Fibroblast of skin of scalp (primary cell): Measurements from ENCODE around the gene ADRB2.
"Not testable (repeated sequence)": the region's sequence is repeated elsewhere in the genome, so short reads cannot be mapped to it uniquely, and the experiment has no call there.

Source experiments
- DNase-seq: peaks from one replicate; pipeline ENCODE4 v3.0.0-alpha.2; 2013

ADRB2 gene

DNA sequence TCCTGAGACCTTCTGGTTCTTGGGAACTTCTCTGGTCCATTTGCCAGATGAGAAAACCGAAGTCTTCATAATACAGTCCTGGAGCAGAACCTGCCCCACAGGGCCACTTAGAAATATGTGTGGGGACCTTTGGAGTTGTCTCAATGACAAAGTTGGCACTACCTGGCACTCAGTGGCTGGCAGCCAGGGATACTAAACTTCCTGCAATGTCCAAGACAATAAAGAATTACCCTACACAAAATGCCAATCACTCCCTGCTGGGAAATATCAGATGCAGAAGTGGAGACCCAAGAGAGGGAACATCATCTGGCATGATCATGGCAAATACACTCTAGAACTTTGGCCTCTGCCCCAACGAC is 29.6 kb downstream of the ADRB2 start:
- no peak for DNase-seq

DNA sequence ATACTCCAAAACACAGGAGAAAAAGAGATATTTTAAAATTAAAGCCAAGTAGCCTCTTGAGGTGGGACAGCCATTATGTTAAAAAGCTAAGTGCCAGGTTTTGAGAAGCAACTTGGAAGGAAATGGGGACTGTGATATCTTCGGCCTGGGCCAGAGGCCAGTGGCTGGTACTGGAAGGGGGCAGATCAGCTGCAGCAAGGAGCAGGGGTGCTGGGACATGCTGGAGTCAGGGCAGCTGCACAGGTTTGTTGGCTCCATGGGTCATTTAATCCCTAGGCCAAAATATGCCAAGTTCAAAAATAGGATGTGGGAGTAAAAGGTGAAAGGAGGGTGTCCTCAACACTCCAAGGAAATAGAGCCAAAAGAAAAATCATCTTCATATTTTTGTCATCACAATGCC is 30.0 kb downstream of the ADRB2 start:
- DNase-seq: no peak

DNA sequence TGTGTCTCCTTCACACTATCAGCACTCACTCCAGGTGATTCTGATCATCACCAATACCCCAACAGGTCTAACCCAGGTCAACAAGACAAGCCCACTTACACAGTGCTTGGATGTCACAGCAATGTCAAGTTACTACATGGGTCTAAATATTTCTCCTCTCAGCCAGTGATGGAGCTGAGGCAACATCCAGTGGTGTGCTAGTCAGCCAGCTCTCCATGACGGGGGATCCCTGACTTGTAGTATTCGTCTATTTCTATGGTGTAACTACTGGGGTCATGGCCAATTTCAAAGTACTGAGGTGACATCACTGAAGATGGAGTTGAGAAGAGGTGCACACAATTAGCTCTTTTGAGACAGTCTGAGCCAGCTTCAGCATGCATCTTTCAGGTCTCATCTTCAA is 31.1 kb downstream of the ADRB2 start:
- DNase-seq: no peak

DNA sequence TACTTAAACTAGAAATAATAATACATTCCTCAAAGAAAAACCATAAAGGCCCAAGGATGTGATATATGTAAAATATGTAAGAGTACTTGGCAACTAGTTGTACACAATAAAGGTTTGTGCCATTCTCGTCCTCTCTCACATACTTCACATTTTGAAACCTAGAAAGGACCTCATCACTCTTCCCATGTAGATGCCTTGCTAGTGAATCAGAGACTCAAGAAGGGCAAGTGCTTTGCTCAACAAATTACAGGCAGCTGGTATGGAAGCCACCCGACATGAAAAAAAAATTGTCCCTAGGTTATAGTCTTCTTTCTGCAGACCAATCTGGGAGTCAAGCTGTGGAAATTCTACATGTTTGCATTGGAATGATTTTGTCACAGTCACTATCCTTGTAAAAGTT is 31.7 kb downstream of the ADRB2 start:
- DNase-seq: peak; percentile 89

DNA sequence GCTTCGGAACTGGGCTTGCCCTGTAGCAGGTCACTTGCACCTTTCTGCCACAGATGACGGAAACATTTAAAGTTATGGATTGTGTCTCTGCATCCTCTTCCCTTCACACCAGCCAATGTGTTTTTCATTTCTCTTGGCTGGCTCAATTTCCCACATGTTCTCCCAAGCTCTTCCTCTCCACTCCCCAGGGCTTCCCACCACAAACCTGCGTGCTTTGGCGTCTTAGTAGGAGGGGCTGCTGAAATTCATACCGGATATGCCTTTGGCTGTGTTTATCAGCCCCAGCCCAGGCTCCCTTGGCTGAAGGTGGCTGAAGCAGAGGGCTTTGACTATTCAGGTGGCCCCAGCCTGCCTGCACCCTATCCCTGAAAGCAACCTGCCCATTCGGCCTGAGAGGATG is 32.1 kb downstream of the ADRB2 start:
- DNase-seq: peak; percentile 81

DNA sequence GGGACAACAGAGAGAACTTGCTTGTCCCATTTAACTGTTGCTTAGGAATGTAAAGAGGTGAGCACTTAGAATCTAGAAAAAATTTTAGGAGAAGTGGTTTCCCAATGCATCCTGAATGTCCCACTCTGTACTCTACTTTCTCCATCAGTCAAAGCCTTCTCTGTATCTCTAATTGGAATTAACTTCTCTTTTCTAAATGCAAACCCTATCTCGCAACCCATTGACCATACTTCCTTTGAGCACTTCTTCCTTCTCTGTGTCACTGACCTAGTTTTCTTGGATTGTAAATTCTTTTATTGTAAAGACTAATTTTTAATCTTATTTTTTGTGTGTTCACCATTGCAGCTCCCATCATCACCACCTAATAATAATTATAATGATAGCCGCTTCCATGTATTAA is 33.3 kb downstream of the ADRB2 start:
- no peak for DNase-seq

DNA sequence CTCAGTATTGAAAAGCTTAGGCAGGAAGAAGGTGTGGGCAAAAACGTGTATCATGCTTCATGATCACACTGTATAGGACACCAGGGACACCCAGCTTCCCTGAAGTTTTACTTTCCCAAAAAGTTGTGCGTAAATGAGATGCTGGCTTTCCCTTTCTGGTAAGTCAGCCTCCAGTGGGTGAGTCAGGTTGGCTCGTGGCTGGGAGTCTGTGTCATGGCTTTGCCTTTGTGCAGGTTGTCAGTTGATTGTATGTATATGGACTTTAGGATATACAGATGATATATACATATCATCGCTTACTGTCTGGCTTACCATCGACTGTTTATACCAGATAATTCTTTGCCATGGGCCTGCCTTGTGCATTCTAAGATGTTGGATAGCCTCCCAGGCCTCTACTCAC is 34.2 kb downstream of the ADRB2 start:
- DNase-seq: no peak

DNA sequence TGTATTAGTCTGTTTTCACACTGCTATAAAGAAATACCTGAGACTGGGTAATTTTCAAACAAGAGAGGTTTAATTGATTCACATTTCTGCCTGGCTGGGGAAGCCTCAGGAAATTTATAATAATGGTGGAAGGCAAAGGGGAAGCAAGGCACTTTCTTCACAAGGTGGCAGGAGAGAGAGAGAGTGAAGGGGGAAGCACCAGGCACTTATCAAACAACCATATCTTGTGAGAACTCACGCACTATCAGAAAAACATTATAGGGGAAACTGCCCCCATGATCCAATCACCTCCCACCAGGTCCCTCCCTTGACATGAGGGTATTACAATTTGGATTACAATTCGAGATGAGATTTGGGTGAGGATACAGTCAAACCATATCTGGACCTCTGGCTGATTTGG is 34.7 kb downstream of the ADRB2 start:
- DNase-seq: no peak

DNA sequence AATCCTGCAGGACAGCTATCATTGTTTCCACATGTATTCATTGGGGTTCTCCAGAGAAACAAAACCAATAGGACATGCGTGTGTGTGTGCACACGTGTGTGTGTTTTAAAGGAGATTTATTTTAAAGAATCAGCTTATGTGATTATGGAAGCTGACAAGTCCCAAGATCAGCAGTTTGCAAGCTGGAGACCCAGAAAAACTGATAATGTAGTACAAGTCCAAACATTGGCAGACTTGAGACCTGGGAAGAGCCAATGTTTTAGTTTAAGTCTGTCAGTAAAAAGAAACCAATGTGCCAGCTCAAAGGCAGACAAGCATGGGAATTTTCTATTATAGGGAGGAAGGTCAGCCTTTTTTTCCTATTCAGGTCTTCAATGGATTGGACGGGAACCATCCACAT is 35.3 kb downstream of the ADRB2 start:
- no peak for DNase-seq

DNA sequence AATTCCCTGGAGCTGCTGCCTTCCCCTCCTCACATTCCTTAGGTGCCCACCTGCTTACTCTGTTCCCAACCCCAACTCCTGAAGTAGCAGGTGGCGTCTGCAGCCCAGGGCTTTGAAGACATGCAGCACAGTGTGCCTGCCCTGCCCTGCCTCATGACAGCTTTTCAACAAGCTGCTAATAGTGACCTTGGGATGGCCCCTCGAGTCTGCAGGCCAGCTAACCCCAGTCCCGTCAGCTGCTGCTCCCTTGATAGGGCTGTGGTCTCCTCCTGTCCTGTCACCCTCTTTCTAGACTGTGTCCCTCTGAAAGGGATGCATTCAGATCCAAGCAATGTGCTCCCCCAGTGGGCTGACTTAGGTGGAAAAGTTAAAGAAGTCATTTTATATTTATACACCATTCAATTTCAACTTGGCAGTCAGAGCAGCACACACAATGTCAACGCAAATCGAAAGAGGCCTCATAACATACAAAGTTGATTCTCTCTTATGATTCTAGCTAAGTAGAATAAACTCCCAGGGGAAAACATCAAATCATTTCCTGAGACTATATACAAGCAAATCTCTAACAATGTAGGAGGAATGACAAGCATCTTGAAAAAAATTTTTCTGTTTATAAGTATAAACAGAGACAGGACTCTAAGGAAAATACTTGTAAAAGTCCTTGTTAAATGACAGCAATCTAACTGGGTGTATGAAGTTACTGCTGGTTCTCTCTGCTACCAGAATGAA is 37.9 kb downstream of the ADRB2 start:
- peak; percentile 78 for DNase-seq

DNA sequence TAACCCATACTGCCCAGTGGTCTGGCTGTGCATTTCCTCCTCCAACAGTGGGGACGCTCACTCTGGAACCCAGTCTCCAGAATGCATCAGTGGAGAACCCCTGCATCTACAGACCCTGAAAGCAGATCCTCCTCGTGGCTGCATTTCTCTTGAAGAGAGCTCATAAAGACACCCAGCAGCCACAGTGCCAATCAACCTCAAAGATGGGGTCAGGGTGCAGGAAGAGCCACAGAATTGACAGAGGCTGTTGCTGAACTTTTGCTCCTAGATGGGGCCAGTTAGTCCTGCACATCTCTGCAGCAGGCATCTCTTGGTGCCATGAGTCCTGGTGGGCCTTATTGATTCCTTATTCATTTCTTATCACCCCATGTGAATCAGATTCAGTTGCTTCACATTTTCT is 39.6 kb downstream of the ADRB2 start:
- no peak for DNase-seq

DNA sequence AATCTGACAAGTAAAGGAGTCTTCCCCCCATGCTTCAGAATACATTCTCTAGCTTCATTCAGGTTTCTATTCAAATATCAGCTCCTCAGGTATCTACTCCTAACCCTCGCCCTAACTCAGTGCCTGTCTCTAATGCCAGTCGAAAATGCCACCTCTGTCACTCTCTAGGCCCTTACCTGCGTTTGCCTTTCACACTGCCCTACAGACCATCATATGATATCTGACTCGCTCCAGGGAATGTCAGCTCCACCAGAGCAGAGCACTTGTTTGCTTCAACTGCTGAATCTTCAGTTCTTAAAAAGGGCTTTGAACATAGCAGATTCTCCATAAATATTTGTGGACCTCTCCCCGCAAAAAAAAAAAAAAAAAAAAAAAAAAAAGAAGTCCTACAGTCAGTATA is 46.7 kb downstream of the ADRB2 start:
- no peak for DNase-seq

DNA sequence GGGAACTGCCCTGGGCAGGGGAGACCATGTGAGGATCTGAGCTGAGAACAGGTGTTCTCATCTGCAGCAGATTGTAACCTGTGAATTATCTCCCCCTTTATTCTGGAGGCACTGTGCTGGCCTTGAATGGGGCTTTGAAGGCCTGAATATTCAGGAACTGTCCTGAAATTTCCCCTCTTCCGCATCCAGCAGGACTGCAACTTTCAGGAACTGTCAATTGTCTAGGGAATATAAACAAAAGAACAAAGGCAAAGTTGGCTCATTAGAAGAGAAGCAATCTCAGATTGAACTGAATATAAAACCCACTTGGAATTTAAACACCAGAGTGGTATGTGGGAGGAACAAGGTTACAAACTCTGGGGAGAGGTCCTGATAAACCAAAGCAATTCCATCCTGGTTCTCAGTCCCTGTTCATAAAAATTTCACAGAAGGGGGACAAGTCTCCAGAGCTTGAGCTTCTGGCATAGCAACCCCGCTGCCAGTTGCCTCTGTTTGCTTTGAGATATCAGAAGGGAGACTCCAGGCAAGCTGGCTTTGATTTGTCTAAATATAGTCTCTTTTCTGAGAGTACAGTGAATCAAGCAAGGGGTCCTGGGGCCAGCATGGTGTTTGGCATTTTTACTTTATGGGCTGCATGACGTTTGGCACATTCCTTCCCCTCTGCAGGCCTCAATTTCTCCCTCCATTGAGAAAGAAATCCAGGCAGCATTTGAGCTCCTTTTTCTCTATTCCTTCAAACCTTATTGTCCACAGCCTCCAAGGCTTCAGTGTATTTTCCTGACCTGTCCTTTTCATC is 47.5 kb downstream of the ADRB2 start:
- DNase-seq: peak; percentile 13

DNA sequence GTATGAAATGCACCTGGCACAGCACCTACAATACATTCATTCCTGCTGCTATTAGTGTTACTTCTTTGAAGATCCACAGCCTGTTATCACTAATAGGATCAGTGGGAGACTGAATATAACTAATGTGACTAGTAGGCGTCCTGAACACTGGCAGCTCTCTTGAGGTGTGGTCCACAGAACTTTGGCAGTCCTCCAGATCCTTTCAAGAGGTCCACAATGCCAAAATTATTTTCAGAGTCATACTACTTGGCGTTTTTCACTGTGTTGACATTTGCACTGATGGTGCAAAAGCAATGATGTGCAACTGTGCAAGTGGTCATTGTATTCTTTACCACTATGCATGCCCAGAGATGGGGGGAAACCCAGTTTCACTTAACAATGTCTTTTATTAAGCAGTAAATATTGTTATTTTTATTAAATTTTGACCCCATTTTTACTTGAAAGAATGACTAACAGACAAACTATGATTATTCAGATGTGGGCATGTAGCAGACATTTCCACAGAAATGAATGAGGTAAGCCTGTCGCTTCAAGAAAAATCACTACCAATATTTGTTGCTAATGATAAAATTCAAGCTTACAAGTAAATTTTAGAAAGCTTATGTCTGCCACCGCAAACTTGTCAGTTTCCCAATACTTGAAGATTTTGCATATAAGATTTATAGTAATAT is 48.9 kb downstream of the ADRB2 start:
- peak; percentile 21 for DNase-seq

DNA sequence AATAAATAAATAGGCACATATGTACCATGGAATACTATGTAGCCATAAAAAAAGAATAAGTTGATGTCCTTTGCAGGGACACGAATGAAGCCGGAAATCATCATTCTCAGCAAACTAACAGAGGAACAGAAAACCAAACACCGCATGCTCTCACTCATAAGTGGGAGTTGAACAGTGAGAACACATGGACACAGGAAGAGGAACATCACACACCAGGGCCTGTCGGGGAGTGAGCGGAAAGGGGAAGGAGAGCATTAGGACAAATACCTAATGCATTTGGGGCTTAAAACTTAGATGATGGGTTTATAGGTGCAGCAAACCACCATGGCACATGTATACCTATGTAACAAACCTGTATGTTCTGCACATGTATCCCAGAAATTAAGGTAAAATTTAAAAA is 51.0 kb downstream of the ADRB2 start:
- not testable (repeated sequence) for DNase-seq
